SK-N-SH (cell line): ENCODE results near the gene ANKRD33B. TPM values are rescaled to one million over a fixed set of nuclear protein-coding genes. Genes with fewer than 3 reads are reported as not detected.

Experiments
- CTCF ChIA-PET: fragments of 300-600, 350-600 bp; formaldehyde crosslinking; extraction: SDS; loops from one replicate; lab custom pipeline; 2021; lab: Yijun Ruan, JAX
- POLR2A ChIA-PET: fragments of 350-600 bp; sonication (Branson Sonifier 250); formaldehyde crosslinking; extraction: SDS; loops from one replicate; lab custom pipeline; 2020; ENCODE audit warnings: antibody characterized with exemption, inconsistent platforms; lab: Yijun Ruan, JAX
- DNase-seq: peaks from one replicate; pipeline ENCODE4 v3.0.0; 2012
- H2AFZ ChIP-seq: fragments of 200-600 bp; sonication (generic); 2 replicates; pipeline ENCODE4 v1.8.1; 2016; ENCODE audit warnings: antibody characterized with exemption, mild to moderate bottlenecking, low read depth
- H3F3A ChIP-seq: fragments of 200-600 bp; sonication (generic); replicated peaks from 2 replicates; pipeline ENCODE3; 2016; ENCODE audit warnings: antibody characterized with exemption, mild to moderate bottlenecking; ENCODE audit not compliant: insufficient read depth
- H3K27ac ChIP-seq, 2 experiments: fragments of 200-500 bp in 1 of 2; fragments of 200-600 bp in 1 of 2; sonication (Bioruptor generic) in 1 of 2; sonication (generic), shearing (Covaris generic) in 1 of 2; 2 replicates each; pipeline versions ENCODE4 v1.5.1 to v1.6.1; 2014 to 2016; ENCODE audit warnings: low read depth in 2 of 2, inconsistent platforms in 1 of 2, low read length in 1 of 2, mild to moderate bottlenecking in 1 of 2, mixed read lengths in 1 of 2
- H3K27me3 ChIP-seq: fragments of 200-600 bp; sonication (generic), shearing (Covaris generic); 2 replicates; pipeline ENCODE4 v1.6.1; 2016; ENCODE audit warnings: mixed run types; ENCODE audit not compliant: insufficient read depth
- H3K36me3 ChIP-seq, 2 experiments: fragments of 200-500 bp in 1 of 2; fragments of 200-600 bp in 1 of 2; sonication (Bioruptor generic) in 1 of 2; sonication (generic) in 1 of 2; replicated peaks in 1 of 2; 2 replicates each; pipeline versions ENCODE3 to v1.5.1; 2014 to 2016; ENCODE audit warnings: low read length in 1 of 2, mild to moderate bottlenecking in 1 of 2; ENCODE audit not compliant: insufficient read depth in 2 of 2, control insufficient read depth in 1 of 2
- H3K4me1 ChIP-seq, 2 experiments: fragments of 200-500 bp in 1 of 2; fragments of 200-600 bp in 1 of 2; sonication (Bioruptor generic) in 1 of 2; sonication (generic), shearing (Covaris generic) in 1 of 2; 2 replicates each; pipeline versions ENCODE4 v1.5.1 to v1.6.1; 2014 to 2016; ENCODE audit warnings: low read depth in 1 of 2, low read length in 1 of 2, mixed run types in 1 of 2; ENCODE audit not compliant: insufficient read depth in 2 of 2, control insufficient read depth in 1 of 2
- H3K4me2 ChIP-seq: fragments of 200-600 bp; sonication (generic), shearing (Covaris generic); 2 replicates; pipeline ENCODE4 v1.6.1; 2017; ENCODE audit warnings: mixed run types
- H3K4me3 ChIP-seq, 2 experiments: fragments of 200-500 bp in 1 of 2; fragments of 200-600 bp in 1 of 2; sonication (Bioruptor generic) in 1 of 2; sonication (generic), shearing (Covaris generic) in 1 of 2; 2 replicates each; pipeline versions ENCODE4 v1.5.1 to v1.8.1; 2014 to 2016; ENCODE audit warnings: low read depth in 2 of 2, inconsistent platforms in 1 of 2, low read length in 1 of 2, mild to moderate bottlenecking in 1 of 2, mixed read lengths in 1 of 2, moderate library complexity in 1 of 2
- H3K79me2 ChIP-seq: fragments of 200-600 bp; sonication (generic); 2 replicates; pipeline ENCODE4 v1.8.1; 2017; ENCODE audit warnings: mild to moderate bottlenecking; ENCODE audit not compliant: insufficient read depth
- H3K9ac ChIP-seq: fragments of 200-600 bp; sonication (generic); 2 replicates; pipeline ENCODE4 v1.6.1; 2017; ENCODE audit warnings: mixed run types
- H3K9me2 ChIP-seq: fragments of 200-600 bp; sonication (generic); 2 replicates; pipeline ENCODE4 v1.6.1; 2017; ENCODE audit warnings: mixed run types
- H3K9me3 ChIP-seq: fragments of 200-600 bp; sonication (generic); 2 replicates; pipeline ENCODE4 v1.6.1; 2017; ENCODE audit warnings: mixed run types, mild to moderate bottlenecking, moderate library complexity
- H4K20me1 ChIP-seq: fragments of 200-600 bp; sonication (generic); 2 replicates; pipeline ENCODE4 v1.6.1; 2017; ENCODE audit warnings: mild to moderate bottlenecking, mixed run types; ENCODE audit not compliant: insufficient read depth
- EP300 ChIP-seq, 2 experiments: IDR thresholded peaks; 2 replicates each; pipeline versions ENCODE4 v1.4.0 to v1.6.1; 2012; ENCODE audit warnings: borderline replicate concordance in 1 of 2, low read depth in 1 of 2, low read length in 1 of 2
- GATA2 ChIP-seq: sonication (generic); formaldehyde crosslinking; IDR thresholded peaks from 2 replicates; pipeline ENCODE4 v1.5.0; 2020; ENCODE audit warnings: mild to moderate bottlenecking, missing genetic modification reagents
- MXI1 ChIP-seq: IDR thresholded peaks from 2 replicates; pipeline ENCODE4 v1.6.1; 2012; ENCODE audit warnings: mild to moderate bottlenecking, low read depth, low read length, improper control_type of control experiment
- NFIC ChIP-seq: IDR thresholded peaks from 2 replicates; pipeline ENCODE4 v1.4.0; 2012; ENCODE audit warnings: borderline replicate concordance
- NRF1 ChIP-seq: IDR thresholded peaks from 2 replicates; pipeline ENCODE4 v1.6.1; 2012; ENCODE audit warnings: low read depth, mild to moderate bottlenecking, low read length
- RXRA ChIP-seq: IDR thresholded peaks from 2 replicates; pipeline ENCODE4 v1.4.0; 2012; ENCODE audit warnings: low read depth, mild to moderate bottlenecking, borderline replicate concordance
- WGBS: methylation state at CpG from one replicate; pipeline ENCODE4 v1.1.6; 2017; ENCODE audit warnings: low lambda C conversion rate; 5-methylcytosine and 5-hydroxymethylcytosine counted together
- polyA plus RNA-seq, 3 experiments: library from polyadenylated mRNA; depleted of rRNA; stranded (reverse); fragments of >200 nt; gene quantifications; 2 replicates each; pipeline ENCODE4 v1.2.3, GENCODE V29; 2012

The ANKRD33B gene
- polyA plus RNA-seq, 1 of the 3 experiments (the other 2 are of a cell fraction), result 1.8 TPM

DNA sequence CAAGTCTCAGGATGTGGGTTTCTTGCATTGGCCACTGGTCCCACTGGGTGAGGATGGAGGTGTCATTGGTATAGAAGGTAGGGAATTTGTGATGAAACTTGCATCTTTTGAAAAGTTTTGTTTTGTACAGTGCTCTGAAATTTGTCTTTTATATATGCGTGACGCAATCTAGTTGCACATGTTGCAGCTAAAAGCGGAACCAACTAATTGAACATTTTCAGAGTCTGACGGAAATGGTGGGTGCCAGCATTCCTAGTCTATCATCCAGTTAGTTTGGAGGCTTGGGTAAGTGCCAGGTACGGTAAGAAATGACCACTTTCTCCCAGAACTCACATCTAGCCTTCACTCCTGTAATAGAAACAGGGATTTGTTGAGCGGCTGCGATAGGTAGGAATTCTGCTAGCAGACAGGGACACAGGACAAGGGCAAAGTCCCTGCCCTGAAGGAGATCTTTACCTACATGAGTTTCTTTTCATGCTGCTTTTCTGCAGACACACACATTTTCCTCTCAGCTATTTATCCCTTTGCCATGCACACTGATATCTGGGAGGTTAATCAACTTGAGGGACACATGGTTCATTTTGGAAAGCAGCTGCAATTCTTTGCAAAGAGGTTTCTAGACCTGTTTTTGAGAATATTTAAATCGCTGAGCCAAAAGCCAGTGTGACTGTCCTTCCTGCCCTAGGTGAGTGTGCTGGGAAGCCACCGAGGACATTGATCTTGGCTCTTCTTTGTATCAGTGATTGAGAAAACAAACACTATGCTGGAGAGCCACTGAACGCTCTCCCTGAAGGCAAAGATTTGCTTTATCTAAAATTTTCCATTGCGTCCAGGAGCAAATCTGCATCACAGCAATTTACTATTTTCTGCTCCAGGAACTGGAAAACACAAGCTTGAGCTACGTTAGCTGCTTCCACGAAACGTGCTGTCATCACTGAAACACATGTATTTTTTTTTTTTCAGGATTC, 107.5 kb downstream of the ANKRD33B start:
- H2AFZ ChIP-seq, result 0 out of 2 replicates have a peak overlapping the region, but pooled peaks have one; percentile 42
- DNase-seq, result peak; percentile 55
- WGBS, result 36% methylated on average over 14 of the region's 14 CpGs
- no peaks in the 10 kb centered on the region for H3F3A ChIP-seq
- no peaks in the 10 kb centered on the region for H4K20me1 ChIP-seq
- no peaks in the 10 kb centered on the region for H3K36me3 ChIP-seq
- H3K27ac ChIP-seq, result peak overlapping the region in 1 of 2 experiments; percentile 88; a peak in 2 of 4 replicates
- no peaks in the 10 kb centered on the region for H3K9me3 ChIP-seq
- H3K9ac ChIP-seq, result no peak overlapping the region
- no peaks in the 10 kb centered on the region for H3K79me2 ChIP-seq
- H3K9me2 ChIP-seq, result no peaks in the 10 kb centered on the region
- no peak overlapping the region for H3K4me3 ChIP-seq
- ChIA-PET POLR2A (no interaction called here), CTCF (interaction anchor here (0.7 to 2.0 kb wide), 4 partner anchors 18 to 60 kb away, joined by 3 to 5 read pairs (median 4); no protein-coding TSS in a partner anchor)
- H3K4me1 ChIP-seq, result peaks cover 7 to 32% of the 10 kb centered on the region in 2 experiments; a peak in 3 of 4 replicates
- peak overlapping the region; percentile 49; the same call in 1 of the 2 replicates for H3K4me2 ChIP-seq
- H3K27me3 ChIP-seq, result no peaks in the 10 kb centered on the region
- peak in 1 of 2 experiments; percentile 14; a peak in 1 of 4 replicates for TF ChIP-seq EP300 (IDR thresholded peaks at IDR 0.05; ENCODE audit: borderline replicate concordance in 1 of 2, low read depth in 1 of 2, low read length in 1 of 2)
- TF ChIP-seq NFIC, result 0 out of 2 replicates have a peak, but pooled peaks have one; percentile 5
- no peak; the same call in 1 of the 2 replicates for TF ChIP-seq MXI1
- TF ChIP-seq GATA2 (CRISPR knock-in tag), result peak; percentile 70

DNA sequence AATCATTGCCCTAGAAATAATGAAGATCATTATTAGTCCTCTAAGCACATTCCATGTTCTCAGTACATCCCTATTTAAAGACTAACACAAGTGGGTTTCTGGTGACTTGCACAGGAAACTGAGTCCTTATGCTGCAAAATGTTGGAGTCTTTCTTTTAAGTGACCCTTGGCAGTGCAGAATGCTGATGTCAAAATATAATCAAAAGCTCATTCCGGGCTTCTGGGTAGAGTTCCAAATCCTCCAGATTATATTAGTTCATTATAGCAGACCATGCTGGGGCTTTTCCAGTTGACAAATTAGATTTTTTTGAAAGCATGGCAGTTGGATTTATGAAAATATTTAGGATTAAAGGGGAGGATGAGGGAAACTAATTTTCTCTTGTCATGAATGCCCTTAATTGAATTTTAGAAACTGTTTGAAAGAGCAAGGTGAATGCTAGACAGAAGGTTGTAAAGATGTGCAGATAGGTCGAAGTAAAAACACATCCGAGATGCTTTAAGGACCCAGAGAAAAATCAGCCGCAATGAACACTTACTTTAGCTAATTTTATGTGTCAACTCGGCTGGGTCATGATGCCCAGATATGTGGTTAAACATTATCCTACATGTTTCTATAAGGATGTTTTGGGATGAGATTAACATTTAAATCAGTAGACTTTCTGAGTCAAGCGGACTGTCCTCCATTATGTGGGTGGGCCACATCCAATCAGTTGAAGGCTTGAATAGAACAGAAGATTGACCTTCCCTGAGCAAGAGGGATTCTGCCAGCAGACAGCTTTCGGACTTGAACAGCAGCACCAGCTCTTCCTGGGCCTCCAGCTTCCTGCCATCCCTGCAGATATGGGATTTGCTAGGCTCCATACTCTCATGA, 108.5 kb downstream of the ANKRD33B start:
- Histone ChIP-seq H3K4me2 (no peak overlapping the region), H3F3A (no peaks in the 10 kb centered on the region), H2AFZ (no peak overlapping the region), H3K9me3 (no peaks in the 10 kb centered on the region), H3K79me2 (no peaks in the 10 kb centered on the region), H3K9me2 (no peaks in the 10 kb centered on the region), H3K4me3 (no peak overlapping the region), H3K4me1 (peaks cover 7 to 31% of the 10 kb centered on the region in 2 experiments; a peak in 3 of 4 replicates), H3K27me3 (no peaks in the 10 kb centered on the region), H3K27ac (peak overlapping the region in 1 of 2 experiments; percentile 88; a peak in 2 of 4 replicates), H3K9ac (no peak overlapping the region), H4K20me1 (no peaks in the 10 kb centered on the region), H3K36me3 (peaks cover 0 to 7% of the 10 kb centered on the region in 2 experiments)
- POLR2A ChIA-PET, result no interaction called here
- 75% methylated on average over 6 of the region's 7 CpGs for WGBS
- TF ChIP-seq RXRA, result no peak
- TF ChIP-seq NRF1, result no peak
- no peak for TF ChIP-seq EP300 (IDR thresholded peaks at IDR 0.05; ENCODE audit: borderline replicate concordance in 1 of 2, low read depth in 1 of 2, low read length in 1 of 2)
- no peak for DNase-seq
- CTCF ChIA-PET, result interaction anchor here (0.8 to 2.0 kb wide), 6 partner anchors 17 to 220 kb away, joined by 3 to 5 read pairs (median 3); no protein-coding TSS in a partner anchor
